PC-9 (cell line): ENCODE results near the gene ATP5MC3.

ENCODE experiments used
- CTCF ChIP-seq: fragments of 200-600 bp; sonication (generic); conservative IDR thresholded peaks from 2 replicates; pipeline ENCODE4 v1.6.1; 2017; ENCODE audit warnings: mixed run types, antibody characterized with exemption, mild to moderate bottlenecking, moderate library complexity
- EZH2 ChIP-seq: fragments of 200-600 bp; sonication (generic); IDR thresholded peaks from 2 replicates; pipeline ENCODE4 v1.8.0; 2017; ENCODE audit warnings: antibody characterized with exemption, low read depth

- TF ChIP-seq CTCF, result no peak
- no peak for TF ChIP-seq EZH2
Measured at GRCh38 chr2:175135862-175136261, 45.6 kb downstream of the ATP5MC3 start.
